Measurements from ENCODE around the gene PKDREJ.

PKDREJ gene

GRCh38 chr22:46251816-46252380 lies 11.2 kb downstream of the PKDREJ start:
- TF ChIP-seq CTCF (conservative IDR thresholded peaks at IDR 0.05; ENCODE audit: low read depth), result no peak
- DNase-seq (ENCODE audit: low spot score), result no peak
- POLR2A ChIA-PET (ENCODE audit: low non-redundant PET), result no interaction called here
- CTCF ChIA-PET, result no interaction called here
- H3K27ac ChIP-seq, result no peak overlapping the region

- CTCF ChIA-PET, result no interaction called here
Measured at GRCh38 chr22:46251266-46251665, 11.9 kb downstream of the PKDREJ start.

GRCh38 chr22:46250783-46251125 lies 12.4 kb downstream of the PKDREJ start:
- POLR2A ChIA-PET (ENCODE audit: low non-redundant PET), result interaction anchor here (0.6 to 1.0 kb wide), 2 partner anchors 17 to 874 kb away, joined by 3 to 4 read pairs; partner anchors contain the start of gene TTC38
- CTCF ChIA-PET, result no interaction called here
- H3K27ac ChIP-seq, result peak overlapping the region; percentile 88
- no peak for DNase-seq (ENCODE audit: low spot score)
- no peak for TF ChIP-seq CTCF (conservative IDR thresholded peaks at IDR 0.05; ENCODE audit: low read depth)

More at GRCh38 chr22:46251266-46251665, 11.9 kb downstream of the PKDREJ start:
- POLR2A ChIA-PET (ENCODE audit: low non-redundant PET), result no interaction called here
- DNase-seq (ENCODE audit: low spot score), result no peak
- H3K27ac ChIP-seq, result peak overlapping the region; percentile 88
- no peak for TF ChIP-seq CTCF (conservative IDR thresholded peaks at IDR 0.05; ENCODE audit: low read depth)

GRCh38 chr22:46250035-46250782 lies 12.9 kb downstream of the PKDREJ start, which contains the start of gene CDPF1:
Gene CDPF1 (minus strand): TSS chr22:46250293. CDS start chr22:46248284, 2,009 bp downstream.
- peak; percentile 64 for DNase-seq (ENCODE audit: low spot score)
- CTCF ChIA-PET, result no interaction called here
- POLR2A ChIA-PET (ENCODE audit: low non-redundant PET), result interaction anchor here (0.6 to 1.0 kb wide), 2 partner anchors 18 to 873 kb away, joined by 3 to 4 read pairs; partner anchors contain the start of gene TTC38
- peak within 1 kb of the TSS; percentile 88 for H3K27ac ChIP-seq
- TF ChIP-seq CTCF (conservative IDR thresholded peaks at IDR 0.05; ENCODE audit: low read depth), result no peak

- no peak for DNase-seq (ENCODE audit: low spot score)
- TF ChIP-seq CTCF (conservative IDR thresholded peaks at IDR 0.05; ENCODE audit: low read depth), result no peak
- CTCF ChIA-PET, result no interaction called here
- POLR2A ChIA-PET (ENCODE audit: low non-redundant PET), result no interaction called here
- peak overlapping the region; percentile 14 for H3K27ac ChIP-seq
Measured at GRCh38 chr22:46247443-46247975, 15.6 kb downstream of the PKDREJ start.

- ChIA-PET CTCF (no interaction called here), POLR2A (ENCODE audit: low non-redundant PET) (no interaction called here)
- no peak overlapping the region for H3K27ac ChIP-seq
- TF ChIP-seq CTCF (conservative IDR thresholded peaks at IDR 0.05; ENCODE audit: low read depth), result no peak
- no peak for DNase-seq (ENCODE audit: low spot score)
Measured at GRCh38 chr22:46246178-46246577, 17.0 kb downstream of the PKDREJ start.
